Brain microvascular endothelial cell (primary cell): ENCODE measurements around the gene MAZ.
A peak's percentile ranks its signal among the peaks of the same experiment; 100 is the strongest.

Experiments
- DNase-seq: peaks from one replicate; pipeline ENCODE4 v3.0.0-alpha.2; 2020
- H3K27ac ChIP-seq: fragments of 250-450 bp; sonication (Bioruptor Pico); 2 replicates; pipeline ENCODE4 v1.5.1; 2020; ENCODE audit warnings: mild to moderate bottlenecking, moderate library complexity
- H3K27me3 ChIP-seq: fragments of 250-450 bp; sonication (Bioruptor Pico); replicated peaks from 2 replicates; pipeline ENCODE4 v1.5.1; 2020; ENCODE audit warnings: mild to moderate bottlenecking
- H3K36me3 ChIP-seq: fragments of 250-450 bp; sonication (Bioruptor Pico); replicated peaks from 2 replicates; pipeline ENCODE4 v1.5.1; 2020; ENCODE audit warnings: mild to moderate bottlenecking
- H3K4me3 ChIP-seq: 2 replicates; pipeline ENCODE4 v1.5.1; 2011; ENCODE audit warnings: low read depth, mild to moderate bottlenecking, control low read depth, low read length, moderate library complexity
- in situ Hi-C: cut with HindIII; loops from 2 replicates; pipeline ENCODE4 v1.10.0; 2017; ENCODE audit warnings: low sequenced_read_pairs, low pct_ligation_motif_present
- TF ChIP-seq, protein P1 (sequence below): IDR thresholded peaks from 2 replicates; pipeline ENCODE4 v1.5.1; 2011; ENCODE audit warnings: low read depth, mild to moderate bottlenecking, moderate library complexity, low read length, control low read depth, inconsistent platforms; ENCODE audit errors: missing control alignments

Gene MAZ

DNA sequence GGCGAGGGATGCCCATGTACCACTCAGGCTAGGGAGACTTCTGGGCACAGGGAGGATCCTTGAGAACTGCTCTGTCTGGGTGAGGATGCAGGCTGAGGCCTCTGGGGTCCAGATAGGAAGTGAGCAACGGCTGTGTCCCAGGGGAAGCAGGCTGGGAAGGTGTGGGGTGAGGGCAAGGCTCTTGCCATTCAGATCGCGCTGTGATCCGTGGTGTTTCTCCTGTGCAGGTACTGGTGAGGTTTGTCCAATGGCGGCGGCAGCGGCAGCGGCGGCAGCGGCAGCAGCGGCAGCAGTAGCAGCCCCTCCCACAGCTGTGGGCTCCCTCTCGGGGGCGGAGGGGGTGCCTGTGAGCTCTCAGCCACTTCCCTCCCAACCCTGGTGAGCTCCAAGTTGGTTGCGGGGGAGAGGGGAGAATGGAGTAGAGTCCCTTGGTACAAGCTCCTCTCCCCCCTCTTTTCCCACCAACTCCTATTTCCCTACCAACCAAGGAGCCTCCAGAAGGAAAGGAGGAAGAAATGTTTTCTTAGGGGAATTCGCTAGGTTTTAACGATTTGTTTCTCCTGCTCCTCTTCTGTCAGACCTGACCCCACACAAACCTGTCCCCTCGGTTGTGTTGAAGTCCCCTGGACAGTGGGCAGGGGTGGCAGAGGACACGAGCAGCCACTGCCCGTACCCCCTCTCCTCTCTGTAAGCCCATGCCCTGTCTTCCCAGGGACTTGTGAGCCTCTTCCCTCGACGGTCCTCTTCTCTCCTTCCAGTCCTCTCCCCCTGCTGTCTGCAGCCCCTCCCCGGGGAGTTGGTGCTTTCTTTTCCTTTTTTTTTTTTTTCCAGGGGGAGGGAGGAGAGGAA lies 3.7 kb downstream of the MAZ start:
- TF ChIP-seq, protein P1, sequence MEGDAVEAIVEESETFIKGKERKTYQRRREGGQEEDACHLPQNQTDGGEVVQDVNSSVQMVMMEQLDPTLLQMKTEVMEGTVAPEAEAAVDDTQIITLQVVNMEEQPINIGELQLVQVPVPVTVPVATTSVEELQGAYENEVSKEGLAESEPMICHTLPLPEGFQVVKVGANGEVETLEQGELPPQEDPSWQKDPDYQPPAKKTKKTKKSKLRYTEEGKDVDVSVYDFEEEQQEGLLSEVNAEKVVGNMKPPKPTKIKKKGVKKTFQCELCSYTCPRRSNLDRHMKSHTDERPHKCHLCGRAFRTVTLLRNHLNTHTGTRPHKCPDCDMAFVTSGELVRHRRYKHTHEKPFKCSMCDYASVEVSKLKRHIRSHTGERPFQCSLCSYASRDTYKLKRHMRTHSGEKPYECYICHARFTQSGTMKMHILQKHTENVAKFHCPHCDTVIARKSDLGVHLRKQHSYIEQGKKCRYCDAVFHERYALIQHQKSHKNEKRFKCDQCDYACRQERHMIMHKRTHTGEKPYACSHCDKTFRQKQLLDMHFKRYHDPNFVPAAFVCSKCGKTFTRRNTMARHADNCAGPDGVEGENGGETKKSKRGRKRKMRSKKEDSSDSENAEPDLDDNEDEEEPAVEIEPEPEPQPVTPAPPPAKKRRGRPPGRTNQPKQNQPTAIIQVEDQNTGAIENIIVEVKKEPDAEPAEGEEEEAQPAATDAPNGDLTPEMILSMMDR, result no peak
- DNase-seq, result no peak
- in situ Hi-C loops, result no loop called here
- Histone ChIP-seq H3K27ac (no peak overlapping the region), H3K36me3 (peaks cover 9% of the 10 kb centered on the region), H3K27me3 (no peaks in the 10 kb centered on the region), H3K4me3 (peak overlapping the region; percentile 27)

DNA sequence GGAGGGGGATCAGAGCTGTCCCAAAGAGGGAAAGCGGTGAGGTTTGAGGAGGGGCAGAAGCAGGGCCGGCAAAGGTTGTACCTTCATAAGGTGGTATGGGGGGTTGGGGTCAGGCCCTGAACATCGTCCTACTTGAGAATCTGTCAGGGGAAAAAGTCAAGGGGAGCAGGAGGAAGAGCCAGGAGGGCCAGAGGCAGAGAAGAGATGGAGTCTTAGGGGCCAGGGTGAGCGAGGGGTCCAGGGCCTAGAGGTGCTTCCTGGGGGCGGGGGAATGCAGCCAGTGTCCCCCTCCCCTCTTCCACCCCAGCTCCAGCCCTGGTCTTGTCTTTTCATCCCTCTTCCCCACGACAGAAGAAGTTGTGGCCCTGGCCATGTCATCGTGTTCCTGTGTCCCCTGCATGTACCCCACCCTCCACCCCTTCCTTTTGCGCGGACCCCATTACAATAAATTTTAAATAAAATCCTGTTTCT lies 4.4 kb downstream of the MAZ start:
- H3K4me3 ChIP-seq, result no peak overlapping the region
- H3K27ac ChIP-seq, result no peak overlapping the region
- in situ Hi-C loops, result no loop called here
- no peaks in the 10 kb centered on the region for H3K27me3 ChIP-seq
- no peak for DNase-seq
- H3K36me3 ChIP-seq, result peaks cover 9% of the 10 kb centered on the region
- TF ChIP-seq, protein P1, result no peak

DNA sequence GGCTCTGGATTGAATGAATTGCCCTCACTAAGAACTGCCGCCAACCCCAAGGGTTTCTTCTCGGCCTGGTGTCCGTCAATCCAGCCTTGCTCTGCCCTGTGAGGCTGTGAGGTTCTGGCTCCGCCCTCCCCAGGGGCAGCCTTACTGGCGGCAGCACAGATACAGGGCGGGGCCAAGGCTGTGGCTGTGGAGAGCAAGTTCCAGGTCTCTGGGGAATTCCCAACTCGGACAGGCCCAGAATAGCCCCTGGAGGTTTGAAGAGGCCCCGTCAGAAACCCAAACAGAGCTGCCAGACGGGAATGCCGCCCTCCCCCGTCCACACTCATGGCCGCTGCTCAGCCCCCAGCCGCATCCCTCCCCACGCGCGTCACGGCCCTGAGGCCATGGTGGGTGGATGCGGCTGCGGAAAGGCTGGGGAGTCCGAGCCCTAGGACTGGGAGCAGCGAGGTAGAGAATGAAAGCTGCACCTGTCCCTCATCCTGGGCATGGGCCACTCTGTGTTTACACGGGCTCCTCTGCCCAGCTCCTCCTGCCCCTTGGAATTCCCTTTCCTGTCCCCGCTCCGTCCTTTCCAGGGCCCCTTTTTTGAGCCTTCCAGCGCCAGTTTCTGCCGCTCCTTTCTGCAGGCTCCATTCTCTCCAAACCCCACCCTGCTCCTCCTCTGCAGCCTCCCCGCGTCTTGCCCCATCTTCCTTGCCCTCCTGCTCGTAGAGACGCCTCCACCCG lies 5.0 kb downstream of the MAZ start:
- Histone ChIP-seq H3K4me3 (peak overlapping the region; percentile 55), H3K27me3 (no peaks in the 10 kb centered on the region), H3K36me3 (peaks cover 9% of the 10 kb centered on the region), H3K27ac (no peak overlapping the region)
- DNase-seq, result peak; percentile 96
- TF ChIP-seq, protein P1, result no peak
- in situ Hi-C loops, result no loop called here

DNA sequence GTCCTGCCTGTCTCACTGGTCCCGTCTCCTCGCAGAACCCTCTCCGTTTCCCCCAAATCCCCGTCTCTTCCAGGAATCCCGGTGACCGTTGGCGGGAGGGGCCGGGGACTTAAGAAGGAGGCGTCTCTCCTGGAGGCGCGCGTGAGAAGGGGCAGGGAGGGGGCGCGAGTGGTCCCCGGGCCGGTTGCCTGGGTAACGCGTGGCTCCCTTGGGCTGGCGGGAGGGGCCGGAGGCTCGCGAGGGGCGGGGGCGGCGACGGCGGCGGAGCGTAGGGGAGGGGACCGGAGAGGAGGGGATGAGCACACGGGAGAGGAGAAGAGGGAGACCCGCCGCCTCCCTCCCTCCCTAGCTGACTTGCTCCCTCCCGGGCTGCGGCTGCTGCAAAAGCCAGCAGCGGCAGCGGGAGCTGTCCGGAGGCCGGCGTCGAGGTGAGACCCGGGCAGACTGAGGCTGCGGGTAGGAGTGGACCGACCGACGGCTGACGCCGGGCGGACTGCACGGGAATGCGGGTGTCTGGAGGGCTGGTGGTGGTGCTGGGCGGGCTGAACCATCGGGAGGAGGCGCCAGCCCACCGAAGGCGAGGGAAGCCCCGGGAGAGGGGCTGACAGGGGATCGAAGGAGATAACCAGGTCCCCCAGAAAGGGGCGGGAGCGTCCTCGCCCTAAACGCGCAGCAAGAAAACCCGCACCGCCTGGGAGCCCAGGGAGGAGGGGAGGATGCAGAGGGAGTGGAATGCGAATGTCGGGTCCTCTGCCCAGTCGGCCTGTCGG lies 5.8 kb downstream of the MAZ start, which contains the start of gene PRRT2:
Gene PRRT2 (plus strand): TSS at position 298 of the 770 bp plus-strand sequence. CDS start 862 bp downstream, outside the sequence.
- Histone ChIP-seq H3K4me3 (peak within 1 kb of the TSS; percentile 55), H3K27ac (no peak within 1 kb of the TSS)
- in situ Hi-C loops, result no loop called here

More for the DNA sequence above, 5.8 kb downstream of the MAZ start, which contains the start of gene PRRT2:
- Histone ChIP-seq H3K27me3 (no peaks in the 10 kb centered on the region), H3K36me3 (peaks cover 9% of the 10 kb centered on the region)
- TF ChIP-seq, protein P1, result no peak
- DNase-seq, result no peak
